GM12872 (cell line): ENCODE results near the gene ULBP1.

Experiments
- CTCF ChIP-seq: IDR thresholded peaks from 3 replicates; pipeline ENCODE4 v1.5.1; 2011; ENCODE audit warnings: low read depth, mild to moderate bottlenecking, low read length, moderate library complexity; ENCODE audit not compliant: insufficient read depth

The ULBP1 gene

GRCh38 chr6:150016324-150017185, 52.8 kb downstream of the ULBP1 start:
- peak; percentile 55; the same call in 2 of the 3 replicates for TF ChIP-seq CTCF

GRCh38 chr6:150018846-150019580, 55.3 kb downstream of the ULBP1 start:
- TF ChIP-seq CTCF = no peak
